Breast epithelium (tissue), 4 donors: ENCODE measurements around the gene STX16. TPM values are rescaled to one million over a fixed set of nuclear protein-coding genes. Genes with fewer than 3 reads are reported as not detected.
A peak's percentile ranks its signal among the peaks of the same experiment; 100 is the strongest.
"Not testable (repeated sequence)": the region's sequence is repeated elsewhere in the genome, so short reads cannot be mapped to it uniquely, and the experiment has no call there.

Experiments
- DNase-seq, 2 donors: peaks; one replicate each; pipeline ENCODE4 v3.0.0-alpha.2; 2019; ENCODE audit warnings: low spot score in 2 of 2
- H3K27ac ChIP-seq, 2 donors: fragments of 200-600 bp; sonication (generic) in 1 of 2; one replicate each; pipeline ENCODE4 v1.5.1; 2016 to 2019; ENCODE audit warnings: mild to moderate bottlenecking in 1 of 2
- H3K27me3 ChIP-seq, 2 donors: fragments of 200-600 bp; sonication (generic) in 1 of 2; one replicate each; pipeline versions ENCODE4 v1.5.1 to v1.6.0; 2017 to 2019; ENCODE audit warnings: control low read depth in 1 of 2, mild to moderate bottlenecking in 1 of 2
- H3K36me3 ChIP-seq: fragments of 200-600 bp; one replicate; pipeline ENCODE4 v1.5.1; 2019
- H3K4me1 ChIP-seq, 2 donors: fragments of 200-600 bp; sonication (generic); one replicate each; pipeline ENCODE4 v1.5.1; 2016 to 2019; ENCODE audit warnings: control low read depth in 1 of 2
- H3K4me3 ChIP-seq, 3 donors: fragments of 200-600 bp; sonication (generic); 1 replicate in 2 of 3; 2 replicates in 1 of 3; pipeline ENCODE4 v1.5.1; 2016 to 2019; ENCODE audit warnings: mild to moderate bottlenecking in 3 of 3, moderate library complexity in 2 of 3
- H3K9me3 ChIP-seq, 2 donors: fragments of 200-600 bp; sonication (generic) in 1 of 2; one replicate each; pipeline ENCODE4 v1.5.1; 2016 to 2019; ENCODE audit warnings: control low read depth in 1 of 2
- CTCF ChIP-seq, 3 donors: fragments of 450-650 bp; IDR thresholded peaks; one replicate each; pipeline ENCODE4 v1.5.1; 2016 to 2017; ENCODE audit warnings: antibody characterized with exemption in 3 of 3, mild to moderate bottlenecking in 3 of 3, moderate library complexity in 3 of 3
- POLR2A ChIP-seq: fragments of 450-650 bp; IDR thresholded peaks from one replicate; pipeline ENCODE4 v1.6.1; 2016; ENCODE audit warnings: antibody characterized with exemption, mild to moderate bottlenecking, moderate library complexity
- POLR2AphosphoS5 ChIP-seq, 3 donors: sonication (generic); formaldehyde crosslinking; IDR thresholded peaks; one replicate each; pipeline ENCODE4 v1.6.1; 2017; ENCODE audit warnings: antibody characterized with exemption in 3 of 3
- intact Hi-C: fragments of 100-400 bp; cut with DNase I; formaldehyde crosslinking; loops from one replicate; pipeline ENCODE4 v1.15.1; 2023; ENCODE audit warnings: low total_unique reads
- total RNA-seq, 3 donors: library from RNA; depleted of rRNA; stranded (reverse); fragments of >200 nt; gene quantifications; one replicate each; pipeline ENCODE4 v1.1.0, GENCODE V29; 2016

Gene STX16
- total RNA-seq, 3 donors from 2014 or later = 54.4 to 76.5 (median 74.4) TPM

GRCh38 chr20:58720890-58721289, 69.8 kb downstream of the STX16 start:
- Histone ChIP-seq H3K4me3 (no peak overlapping the region), H3K27me3 (peaks cover 0 to 7% of the 10 kb centered on the region in 2 donors), H3K27ac (no peak overlapping the region), H3K36me3 (no peaks in the 10 kb centered on the region), H3K4me1 (no peaks in the 10 kb centered on the region), H3K9me3 (no peaks in the 10 kb centered on the region)
- no peak for TF ChIP-seq CTCF (IDR thresholded peaks at IDR 0.05)
- no peak for TF ChIP-seq POLR2A
- no peak for TF ChIP-seq POLR2AphosphoS5 (IDR thresholded peaks at IDR 0.05)
- intact Hi-C loops = no loop called here
- DNase-seq = peak in 1 of 2 donors; percentile 19

- intact Hi-C loops = no loop called here
- Histone ChIP-seq H3K27me3 (peaks cover 0 to 7% of the 10 kb centered on the region in 2 donors), H3K4me3 (no peak overlapping the region), H3K36me3 (no peaks in the 10 kb centered on the region), H3K4me1 (no peaks in the 10 kb centered on the region), H3K9me3 (peaks cover 0 to 5% of the 10 kb centered on the region in 2 donors), H3K27ac (no peak overlapping the region)
- DNase-seq = peak; percentile 16 to 45
- no peak for TF ChIP-seq POLR2AphosphoS5 (IDR thresholded peaks at IDR 0.05)
- no peak for TF ChIP-seq CTCF (IDR thresholded peaks at IDR 0.05)
- TF ChIP-seq POLR2A = no peak
Measured at GRCh38 chr20:58721951-58722778, 71.1 kb downstream of the STX16 start.

GRCh38 chr20:58722877-58723627, 72.0 kb downstream of the STX16 start:
- H3K36me3 ChIP-seq = no peaks in the 10 kb centered on the region
- no peak for TF ChIP-seq POLR2A
- no peak for TF ChIP-seq POLR2AphosphoS5 (IDR thresholded peaks at IDR 0.05)
- TF ChIP-seq CTCF (IDR thresholded peaks at IDR 0.05) = no peak
- H3K4me1 ChIP-seq = no peaks in the 10 kb centered on the region
- H3K27ac ChIP-seq = no peak overlapping the region
- peaks cover 0 to 7% of the 10 kb centered on the region in 2 donors for H3K27me3 ChIP-seq
- peaks cover 0 to 5% of the 10 kb centered on the region in 2 donors for H3K9me3 ChIP-seq
- H3K4me3 ChIP-seq = no peak overlapping the region
- peak in 1 of 2 donors; percentile 17 for DNase-seq
- intact Hi-C loops = no loop called here

- Histone ChIP-seq H3K9me3 (peaks cover 0 to 5% of the 10 kb centered on the region in 2 donors), H3K36me3 (no peaks in the 10 kb centered on the region), H3K4me1 (no peaks in the 10 kb centered on the region), H3K4me3 (no peak overlapping the region), H3K27me3 (peaks cover 0 to 7% of the 10 kb centered on the region in 2 donors), H3K27ac (no peak overlapping the region)
- intact Hi-C loops = no loop called here
- TF ChIP-seq CTCF (IDR thresholded peaks at IDR 0.05) (no peak), POLR2A (no peak), POLR2AphosphoS5 (IDR thresholded peaks at IDR 0.05) (no peak)
- DNase-seq = peak in 1 of 2 donors; percentile 6
Measured at GRCh38 chr20:58723628-58723984, 72.5 kb downstream of the STX16 start.

GRCh38 chr20:58726156-58726555, 75.1 kb downstream of the STX16 start:
- intact Hi-C loops, H3K9me3 ChIP-seq, H3K4me3 ChIP-seq, H3K27me3 ChIP-seq, H3K36me3 ChIP-seq, H3K4me1 ChIP-seq, H3K27ac ChIP-seq, DNase-seq: not testable (repeated sequence)

Other genes with a start within 250 kb of the STX16 start
- gene APCDD1L, start 135.9 kb upstream of the STX16 start, total RNA-seq = 1 to 10 TPM in 1 of 3 donors, under 1 TPM in 1, not detected in 1; 0.73 to 2.0 TPM
- 10 to 100 TPM; 26.8 to 35.7 (median 30.8) TPM for gene NPEPL1, start 41.5 kb downstream of the STX16 start, total RNA-seq
- 1 to 10 TPM in 1 of 3 donors, under 1 TPM in 2; 0.48 to 1.5 (median 0.98) TPM for gene GNAS-AS1, start 199.6 kb downstream of the STX16 start, total RNA-seq
- 100 to 1,000 TPM; 448 to 714 (median 570) TPM for gene GNAS, start 201.4 kb downstream of the STX16 start, total RNA-seq